Retinal pigment epithelial cell (primary cell): Measurements from ENCODE around the gene IGFALS.

ENCODE experiments used
- DNase-seq: peaks from one replicate; pipeline ENCODE4 v3.0.0-alpha.2; 2010; ENCODE audit warnings: low read depth
- H3K4me3 ChIP-seq: 2 replicates; pipeline ENCODE4 v1.5.1; 2011; ENCODE audit warnings: mild to moderate bottlenecking, low read length, control low read depth, moderate library complexity
- TF ChIP-seq, protein P1 (sequence below): conservative IDR thresholded peaks from 2 replicates; pipeline ENCODE4 v1.5.1; 2011; ENCODE audit warnings: low read depth, low read length, control low read depth, inconsistent platforms

IGFALS gene

DNA sequence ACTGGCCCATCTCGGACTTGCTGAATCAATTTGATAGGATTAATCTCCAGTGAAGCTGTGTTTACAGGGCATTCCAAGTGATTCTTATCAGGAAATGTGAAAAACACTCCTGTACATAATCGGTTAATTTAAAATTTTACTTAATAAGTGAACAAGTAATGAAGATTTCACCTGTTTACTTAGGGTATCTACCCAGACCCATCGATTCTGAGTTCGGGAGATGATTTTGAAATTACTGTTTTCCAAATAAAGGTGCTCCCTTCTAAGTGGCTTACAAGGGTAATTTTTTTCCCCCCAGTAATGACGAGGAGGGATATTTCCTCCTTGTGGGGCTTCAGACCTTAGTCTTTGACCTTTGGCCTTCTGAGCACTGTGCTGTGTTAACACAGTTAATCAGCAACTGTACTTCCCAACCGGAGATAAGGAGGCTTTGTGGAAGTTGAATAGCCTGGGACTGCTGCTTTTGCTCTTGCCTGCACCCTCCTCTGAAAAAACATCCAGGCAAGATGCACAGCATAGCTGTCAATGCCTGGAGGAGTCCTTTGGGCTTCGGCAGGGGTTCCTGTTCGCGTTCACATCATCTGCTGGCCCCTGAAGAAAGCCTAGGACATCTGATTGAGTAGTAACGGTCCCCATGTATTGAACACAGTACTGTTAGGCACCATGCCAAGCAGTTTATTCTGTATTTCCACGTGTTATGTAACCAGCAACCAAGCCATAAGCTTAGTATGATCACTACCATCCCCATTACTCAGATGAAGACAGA, 35.3 kb upstream of the IGFALS start:
- DNase-seq = no peak
- TF ChIP-seq, protein P1, sequence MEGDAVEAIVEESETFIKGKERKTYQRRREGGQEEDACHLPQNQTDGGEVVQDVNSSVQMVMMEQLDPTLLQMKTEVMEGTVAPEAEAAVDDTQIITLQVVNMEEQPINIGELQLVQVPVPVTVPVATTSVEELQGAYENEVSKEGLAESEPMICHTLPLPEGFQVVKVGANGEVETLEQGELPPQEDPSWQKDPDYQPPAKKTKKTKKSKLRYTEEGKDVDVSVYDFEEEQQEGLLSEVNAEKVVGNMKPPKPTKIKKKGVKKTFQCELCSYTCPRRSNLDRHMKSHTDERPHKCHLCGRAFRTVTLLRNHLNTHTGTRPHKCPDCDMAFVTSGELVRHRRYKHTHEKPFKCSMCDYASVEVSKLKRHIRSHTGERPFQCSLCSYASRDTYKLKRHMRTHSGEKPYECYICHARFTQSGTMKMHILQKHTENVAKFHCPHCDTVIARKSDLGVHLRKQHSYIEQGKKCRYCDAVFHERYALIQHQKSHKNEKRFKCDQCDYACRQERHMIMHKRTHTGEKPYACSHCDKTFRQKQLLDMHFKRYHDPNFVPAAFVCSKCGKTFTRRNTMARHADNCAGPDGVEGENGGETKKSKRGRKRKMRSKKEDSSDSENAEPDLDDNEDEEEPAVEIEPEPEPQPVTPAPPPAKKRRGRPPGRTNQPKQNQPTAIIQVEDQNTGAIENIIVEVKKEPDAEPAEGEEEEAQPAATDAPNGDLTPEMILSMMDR = no peak
- H3K4me3 ChIP-seq = peak overlapping the region; percentile 93

- H3K4me3 ChIP-seq = peak within 1 kb of the TSS; percentile 93
- TF ChIP-seq, protein P1 = no peak
- peak; percentile 86 for DNase-seq
Observed at GRCh38 chr16:1826691-1827573, 33.4 kb upstream of the IGFALS start, which contains the start of the genes FAHD1 and HAGH. Gene FAHD1, plus strand, starts transcription at chr16:1827206. Its CDS starts 33 bp downstream, at chr16:1827239. Gene HAGH, minus strand, starts transcription at chr16:1826825. Its CDS starts 38 bp downstream, at chr16:1826787.

- peak overlapping the region; percentile 57 for H3K4me3 ChIP-seq
- peak; percentile 11 for DNase-seq
- TF ChIP-seq, protein P1 = no peak
Observed at GRCh38 chr16:1825864-1826690, 32.6 kb upstream of the IGFALS start.

DNA sequence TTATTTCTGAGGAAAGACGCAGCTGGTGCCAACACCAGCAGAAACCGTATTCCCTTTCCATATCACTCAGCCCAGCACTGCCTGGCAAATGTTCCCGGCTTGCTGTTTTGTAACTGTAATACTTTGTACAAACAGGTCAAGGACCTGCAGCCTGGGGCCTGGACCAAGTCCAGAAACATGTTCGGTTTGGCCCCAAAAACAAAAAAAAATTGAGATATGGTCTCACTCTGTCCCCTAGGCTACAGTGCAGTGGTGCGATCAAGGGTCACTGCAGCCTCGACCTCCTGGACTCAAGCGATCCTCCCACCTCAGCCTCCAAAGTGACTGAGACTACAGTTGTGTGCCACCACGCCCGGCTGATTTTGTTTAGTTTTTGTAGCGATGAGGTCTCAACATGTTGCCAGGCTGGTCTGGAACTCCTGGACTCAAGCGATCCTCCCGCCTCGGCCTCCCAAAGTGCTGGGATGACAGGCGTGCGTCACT, 31.9 kb upstream of the IGFALS start:
- DNase-seq = no peak
- peak overlapping the region; percentile 57 for H3K4me3 ChIP-seq
- TF ChIP-seq, protein P1 = no peak

GRCh38 chr16:1823821-1824220, 30.3 kb upstream of the IGFALS start:
- TF ChIP-seq, protein P1 = peak; percentile 49
- no peak overlapping the region for H3K4me3 ChIP-seq
- peak; percentile 19 for DNase-seq

DNA sequence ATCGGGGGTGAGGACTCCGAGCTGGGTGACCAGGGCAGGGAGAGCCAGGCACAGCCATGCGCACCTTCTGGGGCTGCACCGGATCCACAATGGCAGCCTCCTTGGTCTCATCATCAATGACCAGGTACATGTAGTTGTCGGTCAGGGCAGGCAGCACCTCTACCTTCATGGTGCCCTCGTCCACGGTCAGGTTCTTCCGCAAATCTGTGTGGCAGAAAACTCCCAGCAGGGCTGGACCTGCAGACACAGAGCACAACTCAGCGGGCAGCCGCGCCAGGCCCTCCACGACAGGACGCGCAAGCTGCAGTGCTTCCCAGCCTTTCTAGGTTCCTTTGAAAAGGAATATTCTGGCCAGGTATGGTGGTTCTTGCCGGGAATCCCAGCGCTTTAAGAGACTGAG, 29.3 kb upstream of the IGFALS start:
- no peak for DNase-seq
- TF ChIP-seq, protein P1 = no peak
- no peak overlapping the region for H3K4me3 ChIP-seq
